GM18499 (cell line): ENCODE data around the gene RNF145.
"Not testable (repeated sequence)": the region's sequence is repeated elsewhere in the genome, so short reads cannot be mapped to it uniquely, and the experiment has no call there.

Experiments
- ATAC-seq: cut with Tn5 transposase; IDR thresholded peaks from one replicate; pipeline ENCODE4 v1.9.1; 2021; ENCODE audit warnings: moderate number of reproducible peaks; ENCODE audit not compliant: insufficient read depth, unreplicated experiment

The RNF145 gene, protein sequence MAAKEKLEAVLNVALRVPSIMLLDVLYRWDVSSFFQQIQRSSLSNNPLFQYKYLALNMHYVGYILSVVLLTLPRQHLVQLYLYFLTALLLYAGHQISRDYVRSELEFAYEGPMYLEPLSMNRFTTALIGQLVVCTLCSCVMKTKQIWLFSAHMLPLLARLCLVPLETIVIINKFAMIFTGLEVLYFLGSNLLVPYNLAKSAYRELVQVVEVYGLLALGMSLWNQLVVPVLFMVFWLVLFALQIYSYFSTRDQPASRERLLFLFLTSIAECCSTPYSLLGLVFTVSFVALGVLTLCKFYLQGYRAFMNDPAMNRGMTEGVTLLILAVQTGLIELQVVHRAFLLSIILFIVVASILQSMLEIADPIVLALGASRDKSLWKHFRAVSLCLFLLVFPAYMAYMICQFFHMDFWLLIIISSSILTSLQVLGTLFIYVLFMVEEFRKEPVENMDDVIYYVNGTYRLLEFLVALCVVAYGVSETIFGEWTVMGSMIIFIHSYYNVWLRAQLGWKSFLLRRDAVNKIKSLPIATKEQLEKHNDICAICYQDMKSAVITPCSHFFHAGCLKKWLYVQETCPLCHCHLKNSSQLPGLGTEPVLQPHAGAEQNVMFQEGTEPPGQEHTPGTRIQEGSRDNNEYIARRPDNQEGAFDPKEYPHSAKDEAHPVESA

DNA sequence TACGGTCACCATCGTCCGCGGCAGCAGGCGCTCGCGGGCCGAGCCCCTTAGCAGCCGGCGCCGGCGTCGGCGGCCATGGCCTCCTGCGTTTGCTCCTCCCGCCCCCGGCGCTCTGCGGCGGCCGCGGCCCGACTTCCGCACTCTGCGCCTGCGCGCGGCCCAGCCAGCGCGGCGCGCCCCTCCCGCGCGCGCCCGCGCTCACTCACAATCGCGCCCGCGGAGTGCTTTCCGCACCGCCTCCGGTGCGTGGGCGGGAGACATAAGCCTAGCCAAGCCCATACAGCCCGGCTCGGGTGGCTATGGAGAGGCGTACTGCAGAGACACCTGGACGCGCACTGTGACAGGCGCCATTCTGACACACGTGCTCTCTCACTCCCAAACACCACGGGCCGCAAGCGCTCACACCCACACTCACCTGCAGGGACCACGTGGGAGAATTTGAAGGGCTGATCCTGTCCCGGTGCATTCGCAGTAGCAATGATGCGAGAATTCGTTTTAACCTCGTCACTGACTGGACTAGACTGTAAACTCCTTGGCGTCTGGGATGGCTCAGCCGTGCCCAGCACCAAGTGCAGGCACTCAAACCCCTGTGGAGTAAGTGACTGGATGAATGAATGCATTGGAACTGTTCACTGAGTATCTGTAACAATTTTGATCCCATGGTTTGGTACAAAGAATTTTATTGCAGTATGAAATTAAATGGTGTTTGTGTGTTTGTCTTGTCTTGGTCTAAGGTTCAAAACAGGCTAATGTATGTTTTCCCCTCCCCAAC lies at the start of gene RNF145:
Gene RNF145 (minus strand): TSS at position 116 of the 772 bp plus-strand sequence. CDS start 5,936 bp downstream, outside the sequence.
- ATAC-seq: peak; percentile 53

DNA sequence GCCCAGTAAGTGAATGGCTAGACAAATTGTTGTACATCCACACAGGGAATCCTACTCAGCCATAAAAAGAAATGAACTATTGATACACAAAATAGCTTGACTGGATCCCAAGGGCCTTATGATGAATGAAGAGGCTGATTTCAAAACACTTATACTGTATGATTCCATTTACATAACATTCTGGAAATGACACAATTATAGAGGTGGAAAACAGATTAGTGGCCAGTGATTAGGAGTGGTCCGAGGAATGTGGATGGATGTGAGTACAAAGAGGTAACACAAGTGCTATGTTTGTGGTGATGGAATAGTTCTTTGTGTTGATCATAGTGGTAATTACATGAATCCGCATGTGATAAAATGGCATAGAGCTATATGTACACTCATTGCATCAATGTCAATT lies 49.0 kb upstream of the RNF145 start:
- ATAC-seq: no peak

DNA sequence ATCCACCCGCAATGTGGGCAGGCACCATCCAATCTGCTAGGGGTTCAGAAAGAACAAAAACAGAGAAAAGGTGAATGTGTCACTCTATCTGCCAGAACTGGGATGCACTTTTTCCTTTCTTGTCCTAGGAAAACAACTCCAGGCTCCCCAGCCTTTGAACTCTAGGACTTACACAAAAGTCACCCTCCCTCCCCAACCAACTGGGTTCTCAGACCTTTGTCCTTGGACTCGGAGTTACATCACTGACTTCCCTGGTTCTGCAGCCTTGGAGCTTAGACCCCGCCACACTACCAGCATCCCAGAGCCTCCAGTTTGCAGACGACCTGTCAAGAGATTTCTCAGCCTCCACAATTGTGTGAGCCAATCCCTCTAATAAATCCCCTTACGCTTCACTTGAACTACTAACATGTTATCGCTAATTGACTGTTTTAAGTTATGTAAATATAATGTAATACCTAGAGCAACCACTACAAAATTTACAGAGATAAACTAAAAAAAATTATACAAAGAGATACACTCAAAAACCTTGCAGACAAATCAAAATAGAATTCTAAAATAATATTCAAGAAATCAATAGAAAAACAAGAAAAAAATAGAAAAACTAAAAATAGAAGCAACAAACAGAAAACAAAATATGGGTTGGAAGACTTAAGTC lies 48.4 kb upstream of the RNF145 start:
- ATAC-seq: no peak

DNA sequence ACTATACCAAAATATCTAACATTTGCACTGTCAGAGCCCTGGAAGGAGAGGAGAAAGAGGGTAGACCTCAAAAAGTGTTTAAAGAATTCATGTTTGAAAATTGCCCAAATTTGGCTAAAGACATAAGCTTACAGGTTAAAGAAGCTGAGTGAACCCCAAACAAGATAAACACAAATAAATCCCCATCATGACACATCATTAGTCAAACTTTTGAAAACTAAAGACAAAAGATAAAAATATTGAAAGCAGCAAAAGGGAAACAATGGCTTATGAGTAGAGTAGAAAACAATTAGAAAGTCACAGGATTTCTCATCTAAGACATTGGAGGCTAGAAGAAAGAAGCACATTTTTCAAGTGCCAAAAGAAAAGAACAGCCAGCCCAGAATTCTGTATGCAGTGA lies 47.7 kb upstream of the RNF145 start:
- no peak for ATAC-seq

DNA sequence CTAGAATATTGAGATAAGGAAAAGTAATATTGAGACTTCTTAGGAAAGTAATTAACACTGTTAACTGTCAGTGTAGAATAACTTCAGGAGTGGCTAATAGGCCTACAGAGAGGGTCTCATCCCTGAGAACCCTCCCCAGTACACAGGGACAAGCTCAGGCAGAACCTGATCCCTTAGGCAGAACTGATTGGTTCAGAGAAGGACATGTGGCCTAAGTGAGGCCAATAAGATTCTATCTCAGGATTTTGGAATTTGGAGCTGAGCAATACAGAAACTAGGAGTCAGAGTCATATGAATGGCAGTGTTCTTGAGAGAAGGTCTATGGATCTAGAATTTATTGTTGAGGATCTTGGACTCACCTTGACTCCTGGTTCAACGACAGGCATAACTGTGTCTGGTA lies 42.8 kb upstream of the RNF145 start:
- no peak for ATAC-seq

DNA sequence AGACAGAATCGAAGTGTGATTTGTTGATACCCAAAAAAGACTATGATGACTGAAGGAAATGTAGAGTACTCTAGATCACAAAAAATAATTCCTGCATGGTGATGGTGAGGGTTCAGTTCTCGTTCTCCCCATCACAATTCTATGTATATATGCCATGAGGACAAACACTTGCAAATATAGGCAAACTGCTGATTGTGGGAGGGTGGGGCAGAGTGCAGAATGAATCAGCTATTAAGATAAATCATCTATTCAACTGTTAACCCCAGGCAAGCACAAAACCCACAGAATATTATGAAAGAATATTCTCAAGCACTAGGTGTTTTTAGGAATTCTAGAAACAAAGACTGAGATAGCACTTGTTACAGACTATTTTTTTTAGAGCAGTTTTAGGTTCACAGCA lies 39.8 kb upstream of the RNF145 start:
- no peak for ATAC-seq

DNA sequence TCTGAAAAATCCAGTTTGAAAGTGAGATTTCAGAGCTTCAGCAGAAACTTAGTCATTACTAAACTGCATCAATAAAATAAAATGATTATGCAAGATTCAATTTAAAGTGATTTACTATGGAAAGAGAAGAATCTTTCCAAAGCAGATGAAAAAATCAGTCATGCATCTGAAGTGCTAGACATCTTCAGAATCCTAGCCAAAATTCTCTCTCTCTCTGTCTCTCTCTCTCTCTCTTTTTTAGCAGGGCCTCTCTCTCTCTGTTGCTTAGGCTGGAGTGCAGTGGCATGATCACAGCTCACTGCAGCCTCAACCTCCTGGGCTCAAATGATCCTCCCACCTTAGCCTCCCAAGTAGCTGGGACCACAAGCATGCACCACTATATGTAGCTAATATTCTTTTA lies 35.5 kb upstream of the RNF145 start:
- ATAC-seq: no peak

DNA sequence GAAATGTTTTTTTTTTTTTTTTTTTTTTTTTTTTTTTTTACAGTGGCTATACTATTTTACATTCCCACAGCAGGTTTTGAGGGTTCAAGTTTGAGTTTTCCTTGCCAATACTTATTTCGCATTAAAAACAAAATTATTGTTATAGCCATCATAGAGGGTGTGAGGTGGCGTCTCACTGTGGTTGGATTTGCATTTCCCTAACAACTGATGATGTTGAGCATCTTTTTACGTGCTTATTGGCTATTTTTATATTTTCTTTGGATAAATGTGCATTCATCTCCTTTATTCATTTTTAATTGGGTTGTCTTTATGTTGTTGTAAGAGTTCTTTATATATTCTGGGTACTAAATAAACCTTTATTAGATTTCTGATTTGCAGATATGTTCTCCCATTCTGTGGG lies 34.8 kb upstream of the RNF145 start:
- ATAC-seq: no peak

DNA sequence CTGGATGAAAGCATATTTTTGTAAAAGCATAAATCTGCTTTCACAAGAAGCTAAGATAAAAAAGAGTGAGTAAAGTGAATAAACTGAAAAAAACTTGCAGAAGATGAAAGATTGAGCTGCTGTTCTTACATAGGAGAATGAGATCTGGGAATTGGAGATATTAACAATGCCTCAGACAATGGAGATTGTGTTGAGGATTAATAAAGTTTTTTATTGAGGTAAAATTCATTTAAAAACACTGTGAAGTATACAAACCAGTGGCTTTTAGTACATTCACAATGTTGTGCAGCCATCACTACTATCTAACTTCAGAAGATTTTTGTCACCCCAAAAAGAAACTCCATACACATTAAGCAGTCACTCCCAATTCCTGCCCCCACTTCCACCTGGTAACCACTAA lies 34.0 kb upstream of the RNF145 start:
- no peak for ATAC-seq

DNA sequence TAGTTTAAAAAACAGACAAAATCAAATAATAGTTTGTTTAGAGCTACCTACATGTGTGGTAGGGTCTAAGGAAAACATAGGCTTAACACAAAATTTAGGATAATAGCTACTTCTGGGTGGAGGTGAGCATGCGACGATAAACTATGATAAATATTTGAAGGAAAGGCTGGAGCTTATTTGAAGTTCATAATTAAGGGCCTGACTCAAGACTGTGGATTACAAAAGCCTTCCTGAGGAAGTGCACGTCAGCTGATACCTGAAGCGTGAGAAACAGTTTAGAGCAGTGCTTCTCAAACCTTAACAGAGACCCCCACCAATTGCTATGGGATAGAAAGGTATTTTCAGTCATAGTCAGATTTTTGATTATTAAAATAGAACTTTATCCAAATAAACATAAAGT lies 33.3 kb upstream of the RNF145 start:
- no peak for ATAC-seq

DNA sequence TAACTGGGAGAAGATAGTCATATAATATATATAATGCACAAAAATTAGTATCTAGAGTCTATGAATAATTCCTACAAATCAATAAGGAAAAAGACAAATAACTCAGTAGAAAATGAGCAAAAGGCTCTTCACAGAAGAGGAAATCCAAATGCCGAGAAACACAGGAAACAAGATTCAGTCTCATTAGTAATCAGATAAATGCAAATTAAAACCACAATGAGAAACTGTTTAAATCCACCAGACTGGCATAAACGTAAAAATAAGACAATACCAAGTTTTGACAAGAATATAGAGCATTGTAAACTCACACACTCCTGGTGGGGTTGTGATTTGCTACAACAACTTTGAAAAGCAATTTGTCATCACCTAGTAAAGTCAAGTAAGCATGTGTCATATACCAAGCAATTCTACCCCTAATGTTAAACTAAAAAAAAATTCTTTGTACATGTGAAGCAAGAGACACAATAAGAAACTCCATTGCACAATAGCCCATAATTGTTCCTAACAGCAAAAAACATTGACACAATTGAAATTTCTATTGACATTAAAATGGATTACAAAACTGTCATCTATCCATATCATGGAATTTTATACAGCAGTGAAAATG lies 32.7 kb upstream of the RNF145 start:
- ATAC-seq: no peak

DNA sequence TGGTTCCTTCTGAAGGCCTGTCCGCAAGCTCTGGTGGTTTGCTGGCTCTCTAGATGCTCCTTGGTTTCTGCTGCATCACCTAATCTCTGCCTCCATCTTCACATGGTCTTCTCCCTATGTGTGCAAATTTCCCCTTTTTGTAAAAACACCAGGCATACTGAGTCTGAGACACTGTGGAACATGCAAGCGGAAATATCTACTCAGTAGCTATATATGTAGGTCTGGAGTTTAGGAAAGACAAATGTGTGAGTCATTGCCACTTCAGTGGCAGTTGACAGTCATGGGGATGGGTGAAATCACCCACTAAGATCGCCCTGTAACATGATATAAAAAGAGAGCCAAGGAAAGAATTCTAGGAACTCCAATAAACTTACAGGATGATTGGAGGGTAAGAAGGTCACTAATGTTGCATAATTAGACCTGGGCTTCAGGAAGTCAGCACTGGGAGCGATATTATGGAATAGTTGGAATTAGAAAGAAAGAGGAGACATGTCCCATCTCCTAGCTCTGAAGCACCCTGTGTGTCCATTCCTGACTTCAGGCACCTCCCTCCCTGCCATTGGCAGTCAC lies 31.0 kb upstream of the RNF145 start:
- no peak for ATAC-seq

DNA sequence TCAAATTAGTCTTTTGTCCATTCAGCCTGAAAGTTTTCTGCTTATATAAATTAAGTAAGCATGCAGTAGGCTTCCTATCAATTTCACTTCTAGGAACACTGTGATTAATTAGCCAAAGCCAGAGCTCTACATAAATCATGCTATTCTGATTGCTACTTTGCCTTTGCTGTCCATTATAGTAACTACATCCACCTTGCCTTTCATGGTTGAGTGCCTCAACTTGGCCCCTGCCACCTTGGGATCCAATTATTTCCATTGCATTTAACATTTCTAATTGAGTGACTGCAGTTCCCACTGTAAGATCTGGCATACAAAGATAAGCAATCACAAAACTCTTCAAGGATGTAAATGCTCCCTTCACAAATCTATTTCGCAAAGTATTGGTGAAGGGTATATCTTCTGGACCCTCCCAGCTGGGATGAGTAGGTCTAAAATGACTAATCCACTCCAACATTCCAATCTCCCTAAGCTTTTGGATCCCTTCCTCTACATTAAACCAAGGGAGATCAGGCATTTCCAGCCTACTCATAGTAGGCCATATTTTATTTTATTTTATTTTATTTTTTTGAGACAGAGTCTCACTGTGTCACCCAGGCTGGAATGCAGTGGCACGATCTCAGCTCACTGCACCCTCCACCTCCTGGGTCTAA lies 26.6 kb upstream of the RNF145 start:
- ATAC-seq: not testable (repeated sequence)

DNA sequence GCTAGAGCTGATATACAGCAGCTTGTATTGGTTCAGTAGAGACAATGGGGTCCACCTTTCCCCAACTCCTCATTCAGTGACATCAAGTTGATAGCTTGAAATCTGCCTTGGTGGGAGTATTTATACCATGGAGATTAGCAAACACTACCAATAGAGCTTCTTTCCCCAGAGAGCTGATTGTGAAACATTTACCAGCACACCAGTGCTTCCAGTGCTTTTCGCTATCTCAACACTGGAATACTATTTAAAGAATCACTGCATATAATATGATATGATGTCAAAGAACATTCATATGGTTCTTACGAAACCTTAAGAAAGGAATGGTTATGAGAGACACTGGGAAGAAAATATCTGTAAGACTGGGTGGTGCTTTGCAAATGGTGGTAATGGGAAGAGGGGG lies 21.8 kb upstream of the RNF145 start:
- ATAC-seq: no peak

DNA sequence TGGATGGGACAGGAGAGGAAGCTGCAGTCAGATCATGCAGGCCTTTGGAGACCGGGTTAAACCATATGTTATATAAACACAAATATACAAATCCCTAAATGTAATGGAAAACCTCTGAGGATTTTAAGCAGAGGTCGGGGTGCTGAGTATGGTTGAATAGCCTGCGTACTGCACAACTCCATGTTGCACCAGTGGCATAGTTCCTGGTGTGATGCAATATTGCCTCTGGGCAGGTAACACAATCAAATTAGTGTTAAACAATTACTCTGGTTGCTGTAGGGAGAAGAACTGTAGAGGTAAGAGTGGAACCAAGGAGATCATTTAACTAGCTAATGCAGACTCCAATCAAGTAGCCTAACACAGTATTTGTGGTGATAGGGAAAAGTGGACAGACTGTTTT lies 21.3 kb upstream of the RNF145 start:
- ATAC-seq: no peak

DNA sequence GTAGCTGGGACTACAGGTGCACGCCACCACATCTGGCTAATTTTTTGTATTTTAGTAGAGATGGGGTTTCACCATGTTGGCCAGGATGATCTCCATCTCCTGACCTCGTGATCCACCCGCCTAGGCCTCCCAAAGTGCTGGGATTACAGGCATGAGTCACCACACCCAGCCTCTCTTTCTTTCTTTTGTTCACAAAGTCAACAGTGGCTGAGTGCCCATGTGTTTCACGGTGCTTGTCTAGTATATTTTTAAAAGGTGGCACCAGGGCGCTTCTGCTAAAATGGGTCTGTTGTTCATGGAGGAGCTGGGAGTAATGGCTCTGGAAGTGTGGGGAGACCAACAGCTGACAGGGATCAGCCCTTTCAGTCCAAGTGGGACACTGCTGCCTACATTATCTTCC lies 18.7 kb upstream of the RNF145 start:
- ATAC-seq: not testable (repeated sequence)

DNA sequence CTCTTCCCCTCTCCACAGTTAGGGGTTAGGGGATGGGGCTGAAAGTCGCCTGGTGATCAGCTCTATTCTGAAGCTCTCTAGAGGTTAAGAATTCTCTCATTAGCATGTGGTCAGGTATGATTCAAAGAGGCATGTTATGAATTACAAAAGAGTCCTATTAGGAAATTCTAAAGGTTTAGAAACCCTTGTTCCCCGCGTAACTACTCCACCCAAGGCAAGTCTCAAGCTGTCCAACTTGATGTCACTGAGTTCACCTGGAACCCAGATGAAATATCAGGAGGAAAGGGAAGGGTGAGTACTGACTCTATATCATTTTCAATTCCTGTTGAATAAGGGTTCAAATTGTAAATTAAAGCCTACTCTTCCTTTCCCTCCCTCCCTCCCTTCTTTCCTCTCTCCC lies 18.1 kb upstream of the RNF145 start:
- no peak for ATAC-seq

DNA sequence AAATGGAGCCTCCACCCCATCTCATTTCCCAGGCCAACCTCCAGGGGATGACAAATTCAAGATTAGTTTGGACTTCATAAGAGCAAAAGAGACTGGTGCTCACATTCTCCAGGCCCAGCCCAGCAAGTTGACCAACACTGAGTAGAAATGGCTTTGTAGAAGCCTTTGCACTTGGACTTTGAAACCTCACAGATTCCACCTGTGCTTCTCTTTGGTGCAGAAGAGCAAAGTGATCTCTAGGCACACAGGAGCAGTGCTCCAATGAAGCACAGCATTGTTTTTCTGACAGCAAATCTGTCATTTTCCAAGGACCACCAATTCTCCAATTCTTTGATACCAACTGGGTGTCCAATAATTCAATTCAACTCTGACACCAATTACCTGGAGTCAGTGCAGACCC lies 17.1 kb upstream of the RNF145 start:
- ATAC-seq: no peak

DNA sequence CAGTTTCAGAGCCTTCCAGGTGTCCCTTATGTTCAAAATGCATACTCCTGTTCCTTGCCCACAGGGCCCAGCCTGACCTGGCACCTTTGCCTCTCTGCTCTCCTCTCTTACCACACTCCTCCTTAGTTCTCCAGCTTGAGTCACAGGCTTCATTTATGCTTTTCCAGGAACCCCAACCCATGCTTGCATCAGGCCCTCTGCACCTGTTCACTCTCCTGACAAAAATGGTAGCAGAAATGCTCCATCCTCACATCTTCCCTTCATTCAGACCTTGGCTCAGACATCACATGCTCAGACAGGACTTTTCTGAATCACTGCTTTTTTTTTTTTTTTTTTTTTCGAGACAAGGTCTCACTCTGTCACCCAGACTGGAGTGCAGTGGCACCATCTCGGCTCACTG lies 15.1 kb upstream of the RNF145 start:
- ATAC-seq: no peak
